Caco-2 (cell line): ENCODE measurements around the gene ATP8B4. TPM values are rescaled to one million over a fixed set of nuclear protein-coding genes. Genes with fewer than 3 reads are reported as not detected.

ENCODE experiments used
- BruUV-seq: library from RNA; stranded (reverse); fragments of 400-500 nt; replicated peaks from 2 replicates; lab custom pipeline; 2021; lab: Mats Ljungman, UMichigan
- CTCF ChIA-PET: fragments of 300-600 bp; sonication (Branson Sonifier 250); formaldehyde crosslinking; loops from one replicate; lab custom pipeline; 2022; ENCODE audit warnings: antibody characterized with exemption; lab: Charles Lee
- POLR2A ChIA-PET: fragments of 300-600 bp; sonication (Branson Sonifier 250); formaldehyde crosslinking; loops from one replicate; lab custom pipeline; 2022; ENCODE audit warnings: antibody characterized with exemption; lab: Charles Lee
- DNase-seq, 2 experiments: peaks; one replicate each; pipeline versions ENCODE4 v3.0.0 to v3.0.0-alpha.2; 2020 to 2022
- H3K27me3 ChIP-seq: replicated peaks from 2 replicates; pipeline ENCODE4 v1.6.0; 2011; ENCODE audit warnings: low read length; ENCODE audit not compliant: control insufficient read depth, insufficient read depth
- H3K36me3 ChIP-seq: 2 replicates; pipeline ENCODE4 v1.5.1; 2011; ENCODE audit warnings: low read length; ENCODE audit not compliant: control insufficient read depth, insufficient read depth
- H3K4me1 ChIP-seq: fragments of 250-450 bp; sonication (Bioruptor Pico); 2 replicates; pipeline ENCODE4 v1.5.1; 2020; ENCODE audit warnings: mild to moderate bottlenecking
- H3K4me3 ChIP-seq: 2 replicates; pipeline ENCODE4 v1.5.1; 2011; ENCODE audit warnings: low read depth, mild to moderate bottlenecking, control low read depth, low read length
- H3K9me3 ChIP-seq: fragments of 250-450 bp; sonication (Bioruptor Pico); 2 replicates; pipeline ENCODE4 v1.5.1; 2020; ENCODE audit warnings: mild to moderate bottlenecking, moderate library complexity
- H3K27ac Mint-ChIP-seq: one replicate; pipeline ENCODE4 v1.8.0; 2022; ENCODE audit warnings: mixed read lengths; ENCODE audit not compliant: unreplicated experiment
- H3K27me3 Mint-ChIP-seq: one replicate; pipeline ENCODE4 v1.8.0; 2022; ENCODE audit warnings: mixed read lengths; ENCODE audit not compliant: insufficient read depth, unreplicated experiment
- H3K36me3 Mint-ChIP-seq: one replicate; pipeline ENCODE4 v1.8.0; 2022; ENCODE audit warnings: mild to moderate bottlenecking, mixed read lengths; ENCODE audit not compliant: insufficient read depth, unreplicated experiment
- H3K4me1 Mint-ChIP-seq: one replicate; pipeline ENCODE4 v1.8.0; 2022; ENCODE audit warnings: low read depth, mixed read lengths; ENCODE audit not compliant: unreplicated experiment
- H3K4me3 Mint-ChIP-seq: one replicate; pipeline ENCODE4 v1.8.0; 2022; ENCODE audit warnings: mild to moderate bottlenecking, moderate library complexity, mixed read lengths; ENCODE audit not compliant: unreplicated experiment
- H3K9me3 Mint-ChIP-seq: one replicate; pipeline ENCODE4 v1.8.0; 2022; ENCODE audit warnings: mixed read lengths; ENCODE audit not compliant: unreplicated experiment
- CTCF ChIP-seq, 2 experiments: fragments of 200-600 bp in 1 of 2; IDR thresholded peaks; 1 replicate in 1 of 2; 2 replicates in 1 of 2; pipeline versions ENCODE4 v1.5.1 to v1.8.0; 2011 to 2022; ENCODE audit warnings: antibody characterized with exemption in 1 of 2, control low read depth in 1 of 2, inconsistent platforms in 1 of 2, low read depth in 1 of 2, low read length in 1 of 2, mild to moderate bottlenecking in 1 of 2, moderate library complexity in 1 of 2; ENCODE audit not compliant: insufficient read depth in 1 of 2, severe bottlenecking in 1 of 2, unreplicated experiment in 1 of 2
- intact Hi-C: fragments of 100-400 bp; cut with micrococcal nuclease; formaldehyde crosslinking; loops from one replicate; pipeline ENCODE4 v1.10.0; 2022; ENCODE audit not compliant: unreplicated experiment
- total RNA-seq: library from RNA; stranded (reverse); gene quantifications from 2 replicates; pipeline ENCODE4 v1.2.3, GENCODE V29; 2022

ATP8B4 gene
- total RNA-seq, 1 experiment from 2014 or later, result 0.57 TPM

GRCh38 chr15:49888323-49888693, 230.7 kb downstream of the ATP8B4 start:
- no peaks in the 10 kb centered on the region for H3K36me3 Mint-ChIP-seq
- no peak overlapping the region for H3K27ac Mint-ChIP-seq
- Histone ChIP-seq H3K4me1 (no peaks in the 10 kb centered on the region), H3K9me3 (no peaks in the 10 kb centered on the region), H3K27me3 (no peaks in the 10 kb centered on the region), H3K36me3 (no peaks in the 10 kb centered on the region), H3K4me3 (no peak overlapping the region)
- no peaks in the 10 kb centered on the region for H3K4me1 Mint-ChIP-seq
- ChIA-PET CTCF (no interaction called here), POLR2A (no interaction called here)
- no TSS peak for BruUV-seq
- no peaks in the 10 kb centered on the region for H3K27me3 Mint-ChIP-seq
- H3K9me3 Mint-ChIP-seq, result no peaks in the 10 kb centered on the region
- DNase-seq, result no peak
- H3K4me3 Mint-ChIP-seq, result no peak overlapping the region
- no peak for TF ChIP-seq CTCF (IDR thresholded peaks at IDR 0.05; ENCODE audit: insufficient read depth in 1 of 2, low read depth in 1 of 2, low read length in 1 of 2, severe bottlenecking in 1 of 2, unreplicated experiment in 1 of 2)
- intact Hi-C loops, result no loop called here

GRCh38 chr15:49887659-49888322, 231.2 kb downstream of the ATP8B4 start:
- Histone ChIP-seq H3K4me3 (no peak overlapping the region), H3K36me3 (no peaks in the 10 kb centered on the region), H3K9me3 (no peaks in the 10 kb centered on the region), H3K27me3 (no peaks in the 10 kb centered on the region), H3K4me1 (no peaks in the 10 kb centered on the region)
- Mint-ChIP-seq H3K27ac (no peak overlapping the region), H3K27me3 (no peaks in the 10 kb centered on the region), H3K36me3 (no peaks in the 10 kb centered on the region), H3K4me1 (no peaks in the 10 kb centered on the region), H3K9me3 (no peaks in the 10 kb centered on the region), H3K4me3 (no peak overlapping the region)
- DNase-seq, result no peak
- ChIA-PET POLR2A (no interaction called here), CTCF (interaction anchor here (1.2 kb wide), 1 partner anchor 257 kb away, joined by 4 read pairs; no protein-coding TSS in a partner anchor)
- intact Hi-C loops, result no loop called here
- BruUV-seq, result no TSS peak
- no peak for TF ChIP-seq CTCF (IDR thresholded peaks at IDR 0.05; ENCODE audit: insufficient read depth in 1 of 2, low read depth in 1 of 2, low read length in 1 of 2, severe bottlenecking in 1 of 2, unreplicated experiment in 1 of 2)

GRCh38 chr15:49883121-49883520, 235.9 kb downstream of the ATP8B4 start:
- Mint-ChIP-seq H3K36me3 (no peaks in the 10 kb centered on the region), H3K27ac (no peak overlapping the region), H3K27me3 (no peaks in the 10 kb centered on the region), H3K9me3 (no peaks in the 10 kb centered on the region), H3K4me3 (no peak overlapping the region), H3K4me1 (no peaks in the 10 kb centered on the region)
- Histone ChIP-seq H3K36me3 (no peaks in the 10 kb centered on the region), H3K27me3 (no peaks in the 10 kb centered on the region), H3K4me3 (no peak overlapping the region), H3K4me1 (no peaks in the 10 kb centered on the region), H3K9me3 (no peaks in the 10 kb centered on the region)
- TF ChIP-seq CTCF (IDR thresholded peaks at IDR 0.05; ENCODE audit: insufficient read depth in 1 of 2, low read depth in 1 of 2, low read length in 1 of 2, severe bottlenecking in 1 of 2, unreplicated experiment in 1 of 2), result no peak
- ChIA-PET CTCF (no interaction called here), POLR2A (no interaction called here)
- intact Hi-C loops, result no loop called here
- DNase-seq, result no peak
- BruUV-seq, result no TSS peak
